Keratinocyte (primary cell): Measurements from ENCODE around the gene PRR23E. TPM values are rescaled to one million over a fixed set of nuclear protein-coding genes. Genes with fewer than 3 reads are reported as not detected.

ENCODE experiments used
- DNase-seq: peaks from one replicate; pipeline ENCODE4 v3.0.0-alpha.2; 2011; ENCODE audit warnings: low read depth, missing footprints, low spot score
- FAIRE-seq: peaks from 2 replicates; lab custom pipeline; 2011; peaks lifted over from hg19 to GRCh38; lab: Jason Lieb, UNC
- H2AFZ ChIP-seq: 2 replicates; pipeline ENCODE4 v1.6.0; 2012; ENCODE audit warnings: low read length, control low read depth, inconsistent platforms; ENCODE audit not compliant: control insufficient read depth
- H3K27ac ChIP-seq: 2 replicates; pipeline ENCODE4 v1.5.1; 2011; ENCODE audit warnings: low read length; ENCODE audit not compliant: control insufficient read depth, insufficient read depth
- H3K27me3 ChIP-seq: 3 replicates; pipeline ENCODE4 v1.6.0; 2011; ENCODE audit warnings: low read length; ENCODE audit not compliant: control insufficient read depth, insufficient read depth; ENCODE audit errors: extremely low read depth
- H3K36me3 ChIP-seq, 2 experiments: 2 replicates in 1 of 2; 3 replicates in 1 of 2; pipeline ENCODE4 v1.5.1; 2011; ENCODE audit warnings: low read length in 2 of 2, mild to moderate bottlenecking in 1 of 2; ENCODE audit not compliant: control insufficient read depth in 2 of 2, insufficient read depth in 2 of 2; ENCODE audit errors: extremely low read depth in 1 of 2
- H3K4me1 ChIP-seq: 3 replicates; pipeline ENCODE4 v1.5.1; 2011; ENCODE audit warnings: low read length; ENCODE audit not compliant: control insufficient read depth, insufficient read depth; ENCODE audit errors: extremely low read depth
- H3K4me2 ChIP-seq: 3 replicates; pipeline ENCODE4 v1.6.0; 2011; ENCODE audit warnings: low read depth, low read length; ENCODE audit not compliant: control insufficient read depth, insufficient read depth; ENCODE audit errors: extremely low read depth
- H3K4me3 ChIP-seq, 3 experiments: fragments of 200-600 bp in 1 of 3; sonication (generic) in 1 of 3; 2 replicates in 2 of 3; 3 replicates in 1 of 3; pipeline ENCODE4 v1.5.1; 2011 to 2016; ENCODE audit warnings: low read length in 3 of 3, mild to moderate bottlenecking in 3 of 3, control low read depth in 2 of 3, inconsistent platforms in 1 of 3, low read depth in 1 of 3, mixed read lengths in 1 of 3, mixed run types in 1 of 3, moderate library complexity in 1 of 3; ENCODE audit not compliant: control insufficient read depth in 2 of 3, insufficient read depth in 2 of 3; ENCODE audit errors: extremely low read depth in 1 of 3
- H3K79me2 ChIP-seq: 2 replicates; pipeline ENCODE4 v1.6.0; 2012; ENCODE audit warnings: low read length; ENCODE audit not compliant: control insufficient read depth, insufficient read depth
- H3K9ac ChIP-seq: 3 replicates; pipeline ENCODE4 v1.6.0; 2011; ENCODE audit warnings: low read length; ENCODE audit not compliant: control insufficient read depth, insufficient read depth; ENCODE audit errors: extremely low read depth
- H3K9me1 ChIP-seq: 3 replicates; pipeline ENCODE4 v1.6.0; 2011; ENCODE audit warnings: low read length; ENCODE audit not compliant: control insufficient read depth, insufficient read depth; ENCODE audit errors: extremely low read depth
- H3K9me3 ChIP-seq: 2 replicates; pipeline ENCODE4 v1.5.1; 2012; ENCODE audit warnings: low read depth, low read length; ENCODE audit not compliant: control insufficient read depth
- H4K20me1 ChIP-seq: 3 replicates; pipeline ENCODE4 v1.6.0; 2011; ENCODE audit warnings: low read length; ENCODE audit not compliant: control insufficient read depth, insufficient read depth; ENCODE audit errors: extremely low read depth
- CTCF ChIP-seq, 3 experiments: IDR thresholded peaks in 1 of 3; conservative IDR thresholded peaks in 1 of 3; optimal IDR thresholded peaks in 1 of 3; 2 replicates in 2 of 3; 3 replicates in 1 of 3; pipeline versions ENCODE3 to v1.5.1; 2011; ENCODE audit warnings: low read length in 3 of 3, mild to moderate bottlenecking in 3 of 3, moderate library complexity in 2 of 3, control low read depth in 1 of 3, inconsistent platforms in 1 of 3; ENCODE audit not compliant: insufficient read depth in 2 of 3; ENCODE audit errors: extremely low read depth in 1 of 3
- EZH2 ChIP-seq: IDR thresholded peaks from one replicate; pipeline ENCODE4 v1.6.1; 2012; ENCODE audit warnings: inconsistent platforms, mild to moderate bottlenecking, low read length, moderate library complexity
- dilution Hi-C: fragments of 300-500 bp; cut with MboI; formaldehyde crosslinking; loops from one replicate; pipeline ENCODE4 v1.7.0; 2020; ENCODE audit warnings: low sequenced_read_pairs; ENCODE audit not compliant: extremely low pct_ligation_motif_present
- polyA plus RNA-seq, 5 experiments: library from polyadenylated mRNA; depleted of rRNA in 3 of 5; stranded (reverse) in 3 of 5; stranded (forward) in 1 of 5; unstranded in 1 of 5; fragments of >200 nt; gene quantifications; 1 replicate in 1 of 5; 2 replicates in 3 of 5; 3 replicates in 1 of 5; pipeline versions ENCODE4 v1.2.1 to v1.2.3, GENCODE V29; 2011 to 2012; ENCODE audit warnings: missing spikeins in 2 of 5, low read depth in 1 of 5, low replicate concordance in 1 of 5

PRR23E gene
- polyA plus RNA-seq, 1 donor (not counting 4 experiments of a cell fraction or from before 2014, with no cell fraction given), result not detected

- Histone ChIP-seq H3K4me3 (no peak overlapping the region), H3K27me3 (peaks cover 22% of the 10 kb centered on the region), H4K20me1 (no peaks in the 10 kb centered on the region), H3K79me2 (no peaks in the 10 kb centered on the region), H3K4me1 (no peaks in the 10 kb centered on the region), H3K9me1 (no peaks in the 10 kb centered on the region), H3K36me3 (no peaks in the 10 kb centered on the region), H3K9ac (no peak overlapping the region), H3K27ac (no peak overlapping the region), H2AFZ (no peak overlapping the region), H3K9me3 (no peaks in the 10 kb centered on the region), H3K4me2 (no peak overlapping the region)
- TF ChIP-seq EZH2 (no peak), CTCF (optimal IDR thresholded peaks at IDR 0.05 in 1 of 3, IDR thresholded peaks at IDR 0.05 in 1 of 3, conservative IDR thresholded peaks at IDR 0.05 in 1 of 3; ENCODE audit: extremely low read depth in 1 of 3, insufficient read depth in 2 of 3, low read length in 3 of 3) (no peak)
- dilution Hi-C loops, result no loop called here
- no peak for DNase-seq
- no peak for FAIRE-seq
These were observed 18.6 kb upstream of the PRR23E start for GRCh38 chr3:127174284-127174683.

- Histone ChIP-seq H2AFZ (no peak overlapping the region), H3K79me2 (no peaks in the 10 kb centered on the region), H3K4me3 (no peak overlapping the region), H3K9ac (no peak overlapping the region), H3K27ac (no peak overlapping the region), H3K4me1 (no peaks in the 10 kb centered on the region), H3K27me3 (peaks cover 18% of the 10 kb centered on the region), H3K4me2 (no peak overlapping the region), H4K20me1 (no peaks in the 10 kb centered on the region), H3K9me1 (no peaks in the 10 kb centered on the region), H3K36me3 (no peaks in the 10 kb centered on the region), H3K9me3 (no peaks in the 10 kb centered on the region)
- dilution Hi-C loops, result no loop called here
- FAIRE-seq, result no peak
- TF ChIP-seq CTCF (optimal IDR thresholded peaks at IDR 0.05 in 1 of 3, IDR thresholded peaks at IDR 0.05 in 1 of 3, conservative IDR thresholded peaks at IDR 0.05 in 1 of 3; ENCODE audit: extremely low read depth in 1 of 3, insufficient read depth in 2 of 3, low read length in 3 of 3) (no peak), EZH2 (no peak)
- DNase-seq, result no peak
These were observed 18.2 kb upstream of the PRR23E start for GRCh38 chr3:127174715-127175140.
